Medulla oblongata (tissue), 1 donor: ENCODE data around the gene PCDHA1.
"Not testable (repeated sequence)": the region's sequence is repeated elsewhere in the genome, so short reads cannot be mapped to it uniquely, and the experiment has no call there.

Source experiments
- DNase-seq: peaks from one replicate; pipeline ENCODE4 v3.0.0-alpha.2; 2015; ENCODE audit errors: extremely low spot score

PCDHA1 gene

DNA sequence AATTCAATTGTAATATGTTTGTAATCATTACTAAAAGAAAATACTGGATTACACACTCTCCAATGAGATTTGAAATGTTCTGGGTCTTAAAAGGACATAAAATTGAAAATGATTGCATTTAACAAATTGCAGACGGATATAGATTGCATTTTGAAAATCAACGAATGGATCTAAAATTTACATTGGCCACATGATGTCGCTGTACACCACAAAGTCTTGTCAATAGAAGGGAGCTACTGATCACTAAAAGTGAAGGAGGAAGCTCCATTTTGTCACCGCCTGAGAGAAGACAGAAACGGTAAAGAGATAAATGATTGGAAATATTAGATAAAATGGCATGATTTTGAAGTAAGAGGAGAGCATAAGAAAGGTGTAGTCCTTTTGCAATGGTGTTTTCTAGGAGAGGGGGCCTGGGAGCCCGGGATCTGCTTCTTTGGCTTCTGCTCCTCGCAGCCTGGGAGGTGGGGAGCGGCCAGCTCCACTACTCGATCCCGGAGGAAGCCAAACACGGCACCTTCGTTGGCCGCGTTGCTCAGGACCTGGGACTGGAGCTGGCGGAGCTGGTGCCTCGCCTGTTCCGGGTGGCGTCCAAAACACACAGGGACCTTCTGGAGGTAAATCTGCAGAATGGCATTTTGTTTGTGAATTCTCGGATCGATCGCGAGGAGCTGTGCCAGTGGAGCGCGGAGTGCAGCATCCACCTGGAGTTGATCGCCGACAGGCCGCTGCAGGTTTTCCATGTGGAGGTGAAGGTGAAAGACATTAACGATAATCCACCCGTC lies at the start of gene PCDHA1:
Gene PCDHA1 (plus strand): TSS at position 236 of the 782 bp plus-strand sequence.
- DNase-seq: peak; percentile 58

DNA sequence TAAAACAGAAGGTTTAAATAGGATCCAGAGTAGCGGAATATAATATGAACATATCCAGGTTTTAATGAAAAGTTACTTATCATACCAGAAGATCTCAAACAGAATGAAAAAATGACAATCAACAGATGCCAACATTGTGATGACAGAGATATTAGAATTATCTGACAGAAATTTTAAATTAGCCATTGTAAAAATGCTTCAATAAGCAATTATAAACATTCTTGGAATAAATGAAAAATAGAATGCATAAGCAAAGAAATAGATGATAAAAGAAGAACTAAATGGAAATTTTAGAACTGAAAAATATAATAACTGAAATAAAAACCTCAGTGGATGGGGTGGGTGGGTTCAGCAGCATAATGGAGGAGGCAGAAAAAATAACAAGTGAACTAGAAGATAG lies 48.5 kb upstream of the PCDHA1 start:
- DNase-seq: no peak

DNA sequence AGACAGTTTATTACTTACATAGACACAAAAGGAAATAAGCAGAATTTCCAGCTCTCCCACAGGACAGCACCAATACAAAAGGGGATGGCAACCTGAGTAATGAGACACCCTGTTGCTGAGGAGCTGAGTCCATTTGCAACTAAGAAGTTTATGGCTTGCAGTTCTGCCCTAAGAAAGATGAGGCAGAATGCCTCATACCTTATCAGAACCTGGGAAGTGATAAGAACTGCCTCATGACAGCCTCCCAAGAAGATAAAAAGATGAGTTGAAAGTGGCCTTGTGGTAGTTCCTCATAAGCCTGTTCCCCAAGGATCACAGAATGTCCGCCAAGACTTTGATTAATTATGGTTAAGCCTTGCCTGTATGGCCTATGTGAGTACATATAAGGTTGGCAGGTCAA lies 44.0 kb upstream of the PCDHA1 start:
- no peak for DNase-seq

DNA sequence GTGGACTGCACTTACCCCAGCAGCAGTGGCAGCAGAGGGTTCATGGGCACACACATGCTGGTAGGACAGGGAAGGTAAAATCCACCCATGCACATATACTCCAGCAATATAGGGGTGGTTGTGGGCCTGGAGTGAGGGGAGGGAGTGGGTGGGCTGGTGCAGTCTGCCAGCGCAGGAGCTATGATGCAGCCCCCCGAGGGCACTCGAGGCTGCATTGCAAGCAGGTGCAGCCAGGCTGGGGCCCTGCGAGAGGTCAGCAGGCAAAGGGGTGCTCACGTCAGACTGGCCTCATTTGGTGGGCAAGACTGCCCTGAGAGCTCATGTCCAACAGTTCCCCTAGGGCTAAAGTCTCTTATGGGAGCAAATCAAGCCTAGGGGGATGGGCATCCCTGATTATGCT lies 32.4 kb upstream of the PCDHA1 start:
- no peak for DNase-seq

DNA sequence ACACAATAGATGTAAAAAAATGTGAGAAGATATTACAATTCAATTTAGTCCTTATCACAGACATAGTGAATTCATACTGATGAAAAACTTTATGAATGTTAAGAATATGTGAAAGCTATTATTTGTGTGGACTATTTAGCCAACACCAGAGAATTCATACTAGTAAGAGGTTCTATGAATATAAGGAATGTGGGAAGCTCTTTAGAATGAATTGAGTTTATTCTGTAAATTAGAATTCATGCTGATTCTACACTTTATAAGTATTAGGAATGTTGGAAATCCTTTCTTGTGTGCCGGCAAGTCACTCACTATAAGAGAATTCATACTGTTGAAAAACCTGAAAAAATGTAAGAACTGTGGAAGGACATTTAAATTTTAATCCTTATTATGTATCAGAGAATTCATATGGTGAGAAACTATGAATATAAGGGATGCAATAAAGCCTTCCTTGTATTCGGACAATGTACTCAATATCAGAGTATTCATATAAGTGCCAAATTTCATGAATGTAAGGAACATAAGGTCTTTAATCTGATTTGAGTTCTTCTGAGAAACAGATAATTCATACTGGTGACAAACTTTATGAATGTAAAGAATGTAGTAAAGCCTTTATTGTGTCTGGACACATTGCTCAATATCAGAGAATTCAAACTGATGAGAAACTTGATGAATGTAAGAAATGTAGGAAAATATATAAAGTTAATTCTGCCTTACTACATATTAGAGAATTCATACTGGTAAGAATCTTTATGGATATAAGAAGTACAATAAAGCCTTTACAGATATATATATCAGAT lies 21.6 kb upstream of the PCDHA1 start:
- DNase-seq: no peak

DNA sequence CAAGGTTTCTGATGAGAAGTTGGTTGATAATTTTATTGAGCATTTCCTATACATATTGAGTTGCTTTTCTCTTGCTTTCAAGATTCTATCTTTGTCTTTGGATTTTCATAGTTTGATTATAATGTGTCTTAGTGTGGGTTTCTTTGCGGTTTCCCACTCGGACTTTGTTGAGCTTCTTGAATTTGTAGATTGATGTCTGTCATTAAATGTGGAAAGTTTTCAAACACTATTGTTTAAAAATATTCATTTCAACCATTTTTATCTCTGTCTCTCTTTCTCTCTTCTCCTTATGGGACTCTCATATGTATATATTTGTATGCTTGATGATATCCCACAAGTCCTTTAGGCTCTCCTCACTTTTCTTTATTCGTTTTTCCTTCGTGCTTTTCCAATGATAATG lies 18.5 kb upstream of the PCDHA1 start:
- no peak for DNase-seq

DNA sequence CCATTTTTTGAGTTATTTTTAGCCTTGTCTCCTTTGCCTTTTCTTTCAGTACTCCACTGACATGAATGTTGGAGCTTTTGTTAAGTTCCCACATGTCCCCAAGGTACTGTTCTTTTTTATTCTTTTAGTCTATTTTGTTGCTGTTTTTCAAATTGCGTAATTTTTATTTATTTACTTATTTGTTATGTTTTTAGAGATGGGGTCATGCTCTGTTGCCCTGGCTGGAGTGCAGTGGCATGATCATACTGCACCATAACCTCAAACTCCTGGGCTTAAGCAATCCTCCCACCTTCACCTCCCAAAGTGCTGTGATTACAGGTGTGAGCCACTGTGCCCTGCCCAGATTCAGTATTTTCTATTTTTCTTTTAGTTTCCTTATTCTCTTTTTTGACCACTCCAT lies 5.4 kb upstream of the PCDHA1 start:
- DNase-seq: no peak

DNA sequence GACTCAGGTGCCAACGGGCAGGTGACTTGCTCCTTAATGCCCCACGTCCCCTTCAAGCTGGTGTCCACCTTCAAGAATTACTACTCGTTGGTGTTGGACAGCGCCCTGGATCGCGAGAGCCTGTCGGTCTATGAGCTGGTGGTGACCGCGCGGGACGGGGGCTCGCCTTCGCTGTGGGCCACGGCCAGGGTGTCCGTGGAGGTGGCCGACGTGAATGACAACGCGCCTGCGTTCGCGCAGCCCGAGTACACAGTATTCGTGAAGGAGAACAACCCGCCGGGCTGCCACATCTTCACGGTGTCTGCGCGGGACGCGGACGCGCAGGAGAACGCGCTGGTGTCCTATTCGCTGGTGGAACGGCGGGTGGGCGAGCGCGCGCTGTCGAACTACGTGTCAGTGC lies 1.5 kb downstream of the PCDHA1 start:
- DNase-seq: not testable (repeated sequence)

DNA sequence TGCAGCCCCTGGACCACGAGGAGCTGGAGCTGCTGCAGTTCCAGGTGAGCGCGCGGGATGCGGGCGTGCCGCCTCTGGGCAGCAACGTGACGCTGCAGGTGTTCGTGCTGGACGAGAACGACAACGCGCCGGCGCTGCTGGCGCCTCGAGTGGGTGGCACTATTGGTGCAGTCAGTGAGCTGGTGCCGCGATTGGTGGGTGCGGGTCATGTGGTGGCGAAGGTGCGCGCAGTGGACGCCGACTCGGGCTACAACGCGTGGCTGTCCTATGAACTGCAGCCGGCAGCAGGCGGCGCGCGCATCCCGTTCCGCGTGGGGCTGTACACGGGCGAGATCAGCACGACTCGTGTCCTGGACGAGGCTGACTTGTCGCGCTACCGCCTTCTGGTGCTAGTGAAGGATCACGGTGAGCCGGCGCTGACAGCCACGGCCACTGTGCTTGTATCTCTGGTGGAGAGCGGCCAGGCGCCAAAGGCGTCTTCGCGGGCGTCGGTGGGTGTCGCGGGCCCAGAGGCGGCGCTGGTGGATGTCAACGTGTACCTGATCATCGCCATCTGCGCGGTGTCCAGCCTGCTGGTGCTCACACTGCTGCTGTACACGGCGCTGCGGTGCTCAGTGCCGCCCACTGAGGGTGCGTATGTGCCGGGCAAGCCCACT lies 2.0 kb downstream of the PCDHA1 start:
- not testable (repeated sequence) for DNase-seq

DNA sequence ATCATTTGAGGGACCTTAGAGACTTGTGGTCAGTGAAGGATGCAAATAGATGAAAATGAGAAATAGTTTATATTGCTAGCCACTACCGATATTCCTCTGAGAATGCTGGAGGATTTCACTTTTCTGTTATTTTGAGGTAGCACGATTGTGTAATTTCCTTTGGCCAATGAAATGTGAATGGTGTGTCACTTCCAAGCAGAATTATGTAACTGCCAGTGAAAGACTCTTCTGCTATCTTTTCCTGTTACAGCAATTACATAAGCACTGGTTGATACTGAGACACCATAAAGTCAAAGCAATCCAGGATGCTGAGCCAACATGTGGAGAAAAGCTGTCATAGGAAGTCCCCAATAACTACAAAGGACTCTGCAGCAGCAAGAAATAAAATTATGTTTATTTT lies 5.1 kb downstream of the PCDHA1 start:
- no peak for DNase-seq

DNA sequence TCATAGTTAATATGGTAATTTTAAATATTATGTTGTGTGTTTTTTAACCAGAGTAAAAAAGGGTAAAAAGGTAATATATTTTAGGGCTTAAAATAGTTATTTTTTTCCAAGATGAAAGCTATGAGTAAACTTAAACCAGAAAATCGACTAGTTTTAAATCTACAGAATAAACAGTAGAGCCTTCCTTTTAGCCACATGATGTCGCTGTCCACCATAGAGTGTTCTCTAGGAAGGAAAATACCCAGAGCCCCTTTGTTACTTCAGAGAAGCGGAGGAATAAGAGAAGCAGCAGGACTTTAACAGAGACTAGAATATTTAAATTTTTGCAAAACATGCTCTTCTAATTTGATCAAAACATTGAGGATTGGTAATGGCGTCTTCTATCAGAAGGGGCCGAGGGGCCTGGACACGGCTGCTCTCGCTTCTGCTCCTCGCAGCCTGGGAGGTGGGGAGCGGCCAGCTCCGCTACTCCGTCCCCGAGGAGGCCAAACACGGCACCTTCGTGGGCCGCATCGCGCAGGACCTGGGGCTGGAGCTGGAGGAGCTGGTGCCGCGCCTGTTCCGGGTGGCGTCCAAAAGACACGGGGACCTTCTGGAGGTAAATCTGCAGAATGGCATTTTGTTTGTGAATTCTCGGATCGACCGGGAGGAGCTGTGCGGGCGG lies 8.8 kb downstream of the PCDHA1 start, which contains the start of gene PCDHA2:
Gene PCDHA2 (plus strand): TSS at position 258 of the 664 bp plus-strand sequence.
- peak; percentile 67 for DNase-seq

DNA sequence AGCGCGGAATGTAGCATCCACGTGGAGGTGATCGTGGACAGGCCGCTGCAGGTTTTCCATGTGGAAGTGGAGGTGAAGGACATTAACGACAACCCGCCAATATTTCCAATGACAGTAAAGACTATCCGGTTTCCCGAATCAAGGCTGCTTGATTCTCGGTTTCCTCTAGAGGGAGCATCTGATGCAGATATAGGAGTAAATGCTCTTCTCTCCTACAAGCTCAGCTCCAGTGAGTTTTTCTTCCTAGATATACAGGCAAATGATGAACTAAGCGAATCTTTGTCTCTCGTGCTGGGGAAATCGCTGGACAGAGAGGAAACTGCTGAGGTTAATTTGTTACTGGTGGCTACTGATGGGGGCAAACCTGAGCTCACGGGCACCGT lies 9.3 kb downstream of the PCDHA1 start:
- peak; percentile 55 for DNase-seq

DNA sequence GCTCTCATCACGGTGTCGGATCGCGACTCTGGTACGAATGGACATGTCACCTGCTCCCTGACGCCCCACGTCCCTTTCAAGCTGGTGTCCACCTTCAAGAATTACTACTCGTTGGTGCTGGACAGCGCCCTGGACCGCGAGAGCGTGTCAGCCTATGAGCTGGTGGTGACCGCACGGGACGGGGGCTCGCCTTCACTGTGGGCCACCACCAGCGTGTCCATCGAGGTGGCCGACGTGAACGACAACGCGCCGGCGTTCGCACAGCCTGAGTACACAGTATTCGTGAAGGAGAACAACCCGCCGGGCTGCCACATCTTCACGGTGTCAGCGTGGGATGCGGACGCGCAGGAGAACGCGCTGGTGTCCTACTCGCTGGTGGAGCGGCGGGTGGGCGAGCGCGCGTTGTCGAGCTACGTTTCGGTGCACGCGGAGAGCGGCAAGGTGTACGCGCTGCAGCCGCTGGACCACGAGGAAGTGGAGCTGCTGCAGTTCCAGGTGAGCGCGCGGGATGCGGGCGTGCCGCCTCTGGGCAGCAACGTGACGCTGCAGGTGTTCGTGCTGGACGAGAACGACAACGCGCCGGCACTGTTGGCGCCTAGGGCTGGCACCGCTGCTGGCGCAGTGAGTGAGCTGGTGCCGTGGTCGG lies 10.3 kb downstream of the PCDHA1 start:
- DNase-seq: not testable (repeated sequence)

DNA sequence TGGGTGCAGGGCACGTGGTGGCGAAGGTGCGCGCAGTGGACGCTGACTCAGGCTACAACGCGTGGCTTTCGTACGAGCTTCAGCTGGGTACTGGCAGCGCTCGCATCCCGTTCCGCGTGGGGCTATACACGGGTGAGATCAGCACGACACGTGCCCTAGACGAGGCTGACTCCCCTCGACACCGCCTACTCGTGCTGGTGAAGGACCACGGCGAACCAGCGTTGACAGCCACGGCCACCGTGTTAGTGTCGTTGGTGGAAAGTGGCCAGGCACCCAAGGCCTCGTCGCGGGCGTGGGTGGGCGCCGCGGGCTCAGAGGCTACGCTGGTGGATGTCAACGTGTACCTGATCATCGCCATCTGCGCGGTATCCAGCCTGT lies 10.8 kb downstream of the PCDHA1 start:
- no peak for DNase-seq

DNA sequence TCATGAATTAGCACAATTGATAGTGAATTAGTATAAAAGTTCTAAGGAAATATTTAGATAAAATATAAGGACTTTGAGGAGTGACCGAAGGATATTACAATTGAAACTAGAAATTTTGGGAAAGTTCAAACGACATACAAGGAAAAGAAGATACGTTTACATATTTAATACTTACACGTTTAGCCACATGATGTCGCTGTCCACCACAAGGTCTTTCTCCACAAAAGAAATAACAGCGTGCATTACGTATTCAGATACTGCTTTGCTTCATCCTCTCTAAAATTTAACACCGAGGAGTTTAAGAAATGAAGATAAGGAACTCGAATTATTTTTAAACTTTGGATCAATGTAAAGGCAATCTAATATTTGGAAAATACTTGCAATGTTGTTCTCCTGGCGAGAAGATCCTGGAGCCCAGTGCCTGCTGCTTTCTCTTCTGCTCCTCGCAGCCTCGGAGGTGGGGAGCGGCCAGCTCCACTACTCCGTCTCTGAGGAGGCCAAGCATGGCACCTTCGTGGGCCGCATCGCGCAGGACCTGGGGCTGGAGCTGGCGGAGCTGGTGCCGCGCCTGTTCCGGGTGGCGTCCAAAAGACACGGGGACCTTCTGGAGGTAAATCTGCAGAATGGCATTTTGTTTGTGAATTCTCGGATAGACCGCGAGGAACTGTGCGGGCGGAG lies 15.0 kb downstream of the PCDHA1 start, which contains the start of gene PCDHA3:
Gene PCDHA3 (plus strand): TSS at position 242 of the 678 bp plus-strand sequence.
- DNase-seq: peak; percentile 72

DNA sequence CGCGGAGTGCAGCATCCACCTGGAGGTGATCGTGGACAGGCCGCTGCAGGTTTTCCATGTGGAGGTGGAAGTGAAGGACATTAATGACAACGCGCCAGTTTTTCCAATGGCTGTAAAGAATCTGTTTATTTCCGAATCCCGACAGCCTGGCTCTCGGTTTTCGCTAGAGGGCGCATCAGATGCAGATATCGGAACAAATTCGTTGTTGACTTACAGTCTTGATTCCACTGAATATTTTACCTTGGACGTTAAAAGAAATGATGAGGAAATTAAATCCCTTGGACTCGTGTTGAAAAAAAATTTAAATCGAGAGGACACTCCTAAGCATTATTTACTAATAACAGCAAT lies 15.5 kb downstream of the PCDHA1 start:
- DNase-seq: peak; percentile 64

DNA sequence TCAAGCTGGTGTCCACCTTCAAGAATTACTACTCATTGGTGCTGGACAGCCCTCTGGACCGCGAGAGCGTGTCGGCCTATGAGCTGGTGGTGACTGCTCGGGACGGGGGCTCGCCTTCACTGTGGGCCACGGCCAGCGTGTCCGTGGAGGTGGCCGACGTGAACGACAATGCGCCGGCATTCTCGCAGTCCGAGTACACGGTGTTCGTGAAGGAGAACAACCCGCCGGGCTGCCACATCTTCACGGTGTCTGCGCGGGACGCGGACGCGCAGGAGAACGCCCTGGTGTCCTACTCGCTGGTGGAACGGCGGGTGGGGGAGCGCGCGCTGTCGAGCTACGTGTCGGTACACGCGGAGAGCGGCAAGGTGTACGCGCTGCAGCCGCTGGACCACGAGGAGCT lies 16.4 kb downstream of the PCDHA1 start:
- DNase-seq: not testable (repeated sequence)

DNA sequence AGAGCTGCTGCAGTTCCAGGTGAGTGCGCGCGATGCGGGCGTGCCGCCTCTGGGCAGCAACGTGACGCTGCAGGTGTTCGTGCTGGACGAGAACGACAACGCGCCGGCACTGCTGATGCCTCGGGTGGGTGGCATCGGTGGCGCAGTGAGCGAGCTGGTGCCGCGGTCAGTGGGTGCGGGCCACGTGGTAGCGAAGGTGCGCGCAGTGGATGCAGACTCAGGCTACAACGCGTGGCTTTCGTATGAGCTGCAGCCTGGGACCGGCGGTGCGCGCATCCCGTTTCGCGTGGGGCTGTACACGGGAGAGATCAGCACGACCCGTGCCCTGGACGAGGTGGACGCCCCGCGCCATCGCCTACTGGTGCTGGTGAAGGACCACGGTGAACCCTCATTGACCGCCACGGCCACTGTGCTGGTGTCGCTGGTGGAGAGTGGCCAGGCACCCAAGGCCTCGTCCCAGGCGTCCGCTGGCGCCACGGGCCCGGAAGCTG lies 16.9 kb downstream of the PCDHA1 start:
- no peak for DNase-seq

DNA sequence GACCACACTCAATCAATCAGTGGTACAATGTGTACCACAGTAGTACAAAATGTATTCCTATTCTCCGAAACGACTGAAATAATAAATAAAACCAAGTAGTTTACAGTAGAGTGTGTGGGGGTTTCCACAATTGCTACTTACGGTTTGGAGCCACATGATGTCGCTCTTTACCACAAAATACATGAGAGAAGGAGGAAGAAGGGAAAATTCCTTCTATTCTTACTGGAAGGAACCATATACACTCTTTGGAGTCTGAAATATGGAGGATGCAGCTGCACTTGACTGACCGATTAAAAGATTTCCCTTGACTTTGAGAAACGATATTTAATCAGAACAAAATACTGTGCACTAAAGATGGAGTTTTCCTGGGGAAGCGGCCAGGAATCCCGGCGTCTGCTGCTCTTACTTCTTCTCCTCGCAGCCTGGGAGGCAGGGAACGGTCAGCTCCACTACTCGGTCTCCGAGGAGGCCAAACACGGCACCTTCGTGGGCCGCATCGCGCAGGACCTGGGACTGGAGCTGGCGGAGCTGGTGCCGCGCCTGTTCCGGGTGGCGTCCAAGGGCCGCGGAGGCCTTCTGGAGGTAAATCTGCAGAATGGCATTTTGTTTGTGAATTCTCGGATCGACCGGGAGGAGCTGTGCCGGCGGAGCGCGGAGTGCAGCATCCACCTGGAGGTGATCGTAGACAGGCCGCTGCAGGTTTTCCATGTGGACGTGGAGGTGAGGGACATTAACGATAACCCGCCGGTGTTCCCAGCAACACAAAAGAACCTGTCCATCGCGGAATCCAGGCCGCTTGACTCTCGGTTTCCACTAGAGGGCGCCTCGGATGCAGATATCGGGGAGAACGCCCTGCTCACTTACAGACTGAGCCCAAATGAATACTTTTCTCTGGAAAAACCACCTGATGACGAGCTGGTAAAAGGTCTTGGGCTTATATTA lies 21.2 kb downstream of the PCDHA1 start, which contains the start of gene PCDHA4:
Gene PCDHA4 (plus strand): TSS at position 235 of the 942 bp plus-strand sequence.
- DNase-seq: peak; percentile 74
